ENCODE results near the gene APOBEC3B. TPM values are rescaled to one million over a fixed set of nuclear protein-coding genes. Genes with fewer than 3 reads are reported as not detected.

APOBEC3B gene
- polyA plus RNA-seq, 1 donor from 2014 or later: not detected

DNA sequence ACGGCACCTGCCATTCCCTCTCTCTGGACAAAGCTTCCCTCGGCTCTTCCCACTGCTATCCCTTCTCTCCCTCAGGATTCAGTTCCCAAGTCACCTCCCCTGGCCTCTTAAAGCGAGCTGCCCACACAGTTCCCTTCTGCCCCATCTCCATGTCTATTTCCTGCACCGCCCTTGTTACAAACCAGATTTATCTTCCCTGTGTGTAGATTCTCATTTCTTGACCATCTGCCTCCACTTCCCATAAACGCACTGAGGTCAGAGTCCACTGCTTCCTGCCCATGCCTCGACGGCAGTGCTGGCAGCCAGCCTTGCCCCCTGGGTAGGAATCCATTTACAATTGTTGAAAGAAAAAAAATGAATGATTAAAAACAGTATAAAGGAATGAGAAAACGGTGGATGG is 11.6 kb upstream of the APOBEC3B start:
- Histone ChIP-seq H3K27me3 (ENCODE audit: insufficient read depth, low read depth, low read length) (no peaks in the 10 kb centered on the region), H3K9me3 (ENCODE audit: low read length) (no peaks in the 10 kb centered on the region), H3K9ac (ENCODE audit: low read length) (no peak overlapping the region), H3K4me3 (ENCODE audit: low read length) (no peak overlapping the region), H3K9me2 (ENCODE audit: insufficient read depth, low read length) (no peaks in the 10 kb centered on the region), H2AFZ (ENCODE audit: low read depth, low read length) (no peak overlapping the region), H4K20me1 (ENCODE audit: insufficient read depth) (no peaks in the 10 kb centered on the region), H3F3A (ENCODE audit: insufficient read depth, low read length, poor library complexity, severe bottlenecking) (no peaks in the 10 kb centered on the region), H3K27ac (ENCODE audit: low read length) (no peak overlapping the region), H3K79me2 (replicated peaks; ENCODE audit: insufficient read depth, low read length) (no peaks in the 10 kb centered on the region), H3K36me3 (ENCODE audit: insufficient read depth, low read length) (no peaks in the 10 kb centered on the region), H3K4me2 (ENCODE audit: low read length) (no peak overlapping the region)
- TF ChIP-seq POLR2AphosphoS5 (IDR thresholded peaks at IDR 0.05): no peak
- TF ChIP-seq, protein P1, sequence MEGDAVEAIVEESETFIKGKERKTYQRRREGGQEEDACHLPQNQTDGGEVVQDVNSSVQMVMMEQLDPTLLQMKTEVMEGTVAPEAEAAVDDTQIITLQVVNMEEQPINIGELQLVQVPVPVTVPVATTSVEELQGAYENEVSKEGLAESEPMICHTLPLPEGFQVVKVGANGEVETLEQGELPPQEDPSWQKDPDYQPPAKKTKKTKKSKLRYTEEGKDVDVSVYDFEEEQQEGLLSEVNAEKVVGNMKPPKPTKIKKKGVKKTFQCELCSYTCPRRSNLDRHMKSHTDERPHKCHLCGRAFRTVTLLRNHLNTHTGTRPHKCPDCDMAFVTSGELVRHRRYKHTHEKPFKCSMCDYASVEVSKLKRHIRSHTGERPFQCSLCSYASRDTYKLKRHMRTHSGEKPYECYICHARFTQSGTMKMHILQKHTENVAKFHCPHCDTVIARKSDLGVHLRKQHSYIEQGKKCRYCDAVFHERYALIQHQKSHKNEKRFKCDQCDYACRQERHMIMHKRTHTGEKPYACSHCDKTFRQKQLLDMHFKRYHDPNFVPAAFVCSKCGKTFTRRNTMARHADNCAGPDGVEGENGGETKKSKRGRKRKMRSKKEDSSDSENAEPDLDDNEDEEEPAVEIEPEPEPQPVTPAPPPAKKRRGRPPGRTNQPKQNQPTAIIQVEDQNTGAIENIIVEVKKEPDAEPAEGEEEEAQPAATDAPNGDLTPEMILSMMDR (IDR thresholded peaks at IDR 0.05; ENCODE audit: poor library complexity, severe bottlenecking): no peak
- TF ChIP-seq SMC3 (conservative IDR thresholded peaks at IDR 0.05; ENCODE audit: poor library complexity): no peak
- TF ChIP-seq TAF1 (IDR thresholded peaks at IDR 0.05; ENCODE audit: low read depth): no peak
- no peak for TF ChIP-seq MXI1 (conservative IDR thresholded peaks at IDR 0.05; ENCODE audit: poor library complexity, severe bottlenecking)
- no peak for TF ChIP-seq RAD21 (conservative IDR thresholded peaks at IDR 0.05)
- no peak for TF ChIP-seq EP300 (conservative IDR thresholded peaks at IDR 0.05; ENCODE audit: poor library complexity, severe bottlenecking)

DNA sequence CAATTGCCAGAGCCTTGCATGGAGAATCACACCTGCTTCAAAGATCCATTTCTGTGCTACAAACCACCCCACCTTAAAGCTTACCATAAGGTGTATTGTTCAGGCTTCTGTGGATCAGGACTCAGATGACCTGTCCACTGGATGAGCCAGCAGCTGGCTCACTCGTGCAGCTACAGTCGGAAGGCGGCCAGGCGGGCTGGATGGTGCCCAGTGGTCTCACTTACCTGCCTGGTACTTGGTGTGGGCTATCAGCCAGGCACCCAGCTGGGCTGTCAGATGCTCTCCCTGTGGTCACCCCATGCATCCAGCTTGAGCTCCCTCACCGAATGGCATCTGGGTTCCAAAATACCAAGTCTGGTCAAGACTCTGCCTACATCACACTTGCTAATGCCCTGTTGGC is 10.9 kb upstream of the APOBEC3B start:
- no peak overlapping the region for H3K4me2 ChIP-seq (ENCODE audit: low read length)
- no peak overlapping the region for H3K4me3 ChIP-seq (ENCODE audit: low read length)
- H3K79me2 ChIP-seq (replicated peaks; ENCODE audit: insufficient read depth, low read length): no peaks in the 10 kb centered on the region
- no peaks in the 10 kb centered on the region for H3K9me2 ChIP-seq (ENCODE audit: insufficient read depth, low read length)
- no peak overlapping the region for H3K27ac ChIP-seq (ENCODE audit: low read length)
- H3K9me3 ChIP-seq (ENCODE audit: low read length): no peaks in the 10 kb centered on the region
- H3K27me3 ChIP-seq (ENCODE audit: insufficient read depth, low read depth, low read length): no peaks in the 10 kb centered on the region
- no peaks in the 10 kb centered on the region for H3K36me3 ChIP-seq (ENCODE audit: insufficient read depth, low read length)
- H2AFZ ChIP-seq (ENCODE audit: low read depth, low read length): no peak overlapping the region
- H3K9ac ChIP-seq (ENCODE audit: low read length): no peak overlapping the region
- H3F3A ChIP-seq (ENCODE audit: insufficient read depth, low read length, poor library complexity, severe bottlenecking): no peaks in the 10 kb centered on the region
- TF ChIP-seq, protein P1 (IDR thresholded peaks at IDR 0.05; ENCODE audit: poor library complexity, severe bottlenecking): no peak
- TF ChIP-seq MXI1 (conservative IDR thresholded peaks at IDR 0.05; ENCODE audit: poor library complexity, severe bottlenecking) (no peak), SMC3 (conservative IDR thresholded peaks at IDR 0.05; ENCODE audit: poor library complexity) (no peak), POLR2AphosphoS5 (IDR thresholded peaks at IDR 0.05) (no peak), RAD21 (conservative IDR thresholded peaks at IDR 0.05) (no peak), EZH2 (IDR thresholded peaks at IDR 0.05; ENCODE audit: borderline replicate concordance, insufficient read depth, low read length, poor library complexity, severe bottlenecking) (no peak)
- TF ChIP-seq, protein P2, sequence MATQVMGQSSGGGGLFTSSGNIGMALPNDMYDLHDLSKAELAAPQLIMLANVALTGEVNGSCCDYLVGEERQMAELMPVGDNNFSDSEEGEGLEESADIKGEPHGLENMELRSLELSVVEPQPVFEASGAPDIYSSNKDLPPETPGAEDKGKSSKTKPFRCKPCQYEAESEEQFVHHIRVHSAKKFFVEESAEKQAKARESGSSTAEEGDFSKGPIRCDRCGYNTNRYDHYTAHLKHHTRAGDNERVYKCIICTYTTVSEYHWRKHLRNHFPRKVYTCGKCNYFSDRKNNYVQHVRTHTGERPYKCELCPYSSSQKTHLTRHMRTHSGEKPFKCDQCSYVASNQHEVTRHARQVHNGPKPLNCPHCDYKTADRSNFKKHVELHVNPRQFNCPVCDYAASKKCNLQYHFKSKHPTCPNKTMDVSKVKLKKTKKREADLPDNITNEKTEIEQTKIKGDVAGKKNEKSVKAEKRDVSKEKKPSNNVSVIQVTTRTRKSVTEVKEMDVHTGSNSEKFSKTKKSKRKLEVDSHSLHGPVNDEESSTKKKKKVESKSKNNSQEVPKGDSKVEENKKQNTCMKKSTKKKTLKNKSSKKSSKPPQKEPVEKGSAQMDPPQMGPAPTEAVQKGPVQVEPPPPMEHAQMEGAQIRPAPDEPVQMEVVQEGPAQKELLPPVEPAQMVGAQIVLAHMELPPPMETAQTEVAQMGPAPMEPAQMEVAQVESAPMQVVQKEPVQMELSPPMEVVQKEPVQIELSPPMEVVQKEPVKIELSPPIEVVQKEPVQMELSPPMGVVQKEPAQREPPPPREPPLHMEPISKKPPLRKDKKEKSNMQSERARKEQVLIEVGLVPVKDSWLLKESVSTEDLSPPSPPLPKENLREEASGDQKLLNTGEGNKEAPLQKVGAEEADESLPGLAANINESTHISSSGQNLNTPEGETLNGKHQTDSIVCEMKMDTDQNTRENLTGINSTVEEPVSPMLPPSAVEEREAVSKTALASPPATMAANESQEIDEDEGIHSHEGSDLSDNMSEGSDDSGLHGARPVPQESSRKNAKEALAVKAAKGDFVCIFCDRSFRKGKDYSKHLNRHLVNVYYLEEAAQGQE (IDR thresholded peaks at IDR 0.05; ENCODE audit: borderline replicate concordance): no peak
- H4K20me1 ChIP-seq (ENCODE audit: insufficient read depth): no peaks in the 10 kb centered on the region

Data from neural cell (in vitro differentiated cells).